K562 (cell line): ENCODE measurements around the gene TOM1L2. TPM values are rescaled to one million over a fixed set of nuclear protein-coding genes. Genes with fewer than 3 reads are reported as not detected.

Experiments used
- ATAC-seq: fragments of 200-7000 bp; cut with Tn5 transposase; 3 replicates; pipeline ENCODE4 v1.9.1; 2020; ENCODE audit warnings: moderate library complexity
- BruUV-seq: library from RNA; stranded (reverse); fragments of 400-500 nt; replicated peaks from 2 replicates; lab custom pipeline; 2021; lab: Mats Ljungman, UMichigan
- CTCF ChIA-PET: fragments of 300-600 bp; formaldehyde crosslinking; extraction: SDS; loops from one replicate; lab custom pipeline; 2021; ENCODE audit warnings: low intra/inter-chr PET ratio; lab: Yijun Ruan, JAX
- POLR2A ChIA-PET: fragments of 300-600, 350-650 bp; sonication (Branson Sonifier 250); formaldehyde crosslinking; extraction: SDS; loops from one replicate; lab custom pipeline; 2021; ENCODE audit warnings: antibody characterized with exemption, inconsistent platforms; lab: Yijun Ruan, JAX
- DNase-seq, 4 experiments: peaks; one replicate each; pipeline versions ENCODE4 v3.0.0 to v3.0.0-alpha.2; 2011 to 2018; ENCODE audit warnings: low spot score in 3 of 4, mixed read lengths in 3 of 4; ENCODE audit errors: extremely low read depth in 1 of 4
- FAIRE-seq: peaks from 2 replicates; lab custom pipeline; 2011; peaks lifted over from hg19 to GRCh38; lab: Jason Lieb, UNC
- H2AFZ ChIP-seq: 2 replicates; pipeline ENCODE4 v1.6.0; 2011; ENCODE audit warnings: low read depth, low read length, control low read depth, inconsistent platforms
- H3K27ac ChIP-seq: fragments of 200-600 bp; 3 replicates; pipeline ENCODE4 v1.8.0; 2011; ENCODE audit warnings: low read depth, mild to moderate bottlenecking, control low read depth, inconsistent platforms, low read length, moderate library complexity, mixed read lengths; ENCODE audit errors: extremely low read depth
- H3K27me3 ChIP-seq, 2 experiments: fragments of 300-600 bp in 1 of 2; 2 replicates in 1 of 2; 3 replicates in 1 of 2; pipeline versions ENCODE4 v1.6.0 to v1.8.0; 2011; ENCODE audit warnings: inconsistent platforms in 2 of 2, low read length in 2 of 2, mild to moderate bottlenecking in 1 of 2, mixed read lengths in 1 of 2, moderate library complexity in 1 of 2; ENCODE audit not compliant: control insufficient read depth in 2 of 2, insufficient read depth in 2 of 2
- H3K36me3 ChIP-seq: fragments of 300-600 bp; 3 replicates; pipeline ENCODE4 v1.8.0; 2011; ENCODE audit warnings: mild to moderate bottlenecking, low read length, inconsistent platforms; ENCODE audit not compliant: control insufficient read depth, insufficient read depth
- H3K4me1 ChIP-seq, 2 experiments: fragments of 200-600 bp in 1 of 2; replicated peaks in 1 of 2; 2 replicates in 1 of 2; 3 replicates in 1 of 2; pipeline versions ENCODE4 v1.5.1 to v1.8.0; 2011; ENCODE audit warnings: inconsistent platforms in 2 of 2, low read length in 2 of 2, mild to moderate bottlenecking in 1 of 2, mixed read lengths in 1 of 2, moderate library complexity in 1 of 2; ENCODE audit not compliant: control insufficient read depth in 2 of 2, insufficient read depth in 2 of 2
- H3K4me2 ChIP-seq: 2 replicates; pipeline ENCODE4 v1.6.1; 2011; ENCODE audit warnings: low read length, control low read depth, inconsistent platforms, mixed read lengths; ENCODE audit not compliant: insufficient read depth
- H3K4me3 ChIP-seq: fragments of 200-600 bp; sonication (generic), shearing (Covaris generic); 2 replicates; pipeline ENCODE4 v1.5.1; 2016; ENCODE audit warnings: control low read depth, inconsistent platforms
- H3K79me2 ChIP-seq: fragments of 200-600 bp; 3 replicates; pipeline ENCODE4 v1.8.0; 2011; ENCODE audit warnings: low read length, inconsistent platforms; ENCODE audit not compliant: control insufficient read depth, insufficient read depth
- H3K9ac ChIP-seq, 2 experiments: 2 replicates each; pipeline versions ENCODE4 v1.6.0 to v1.6.1; 2011; ENCODE audit warnings: low read depth in 2 of 2, low read length in 2 of 2, control low read depth in 1 of 2, inconsistent platforms in 1 of 2, mild to moderate bottlenecking in 1 of 2, mixed read lengths in 1 of 2; ENCODE audit not compliant: insufficient read depth in 1 of 2
- H3K9me1 ChIP-seq: one replicate; pipeline ENCODE4 v1.6.0; 2011; ENCODE audit warnings: inconsistent platforms, mild to moderate bottlenecking, low read length, moderate library complexity; ENCODE audit not compliant: control insufficient read depth, insufficient read depth
- H3K9me3 ChIP-seq: replicated peaks from 2 replicates; pipeline ENCODE4 v1.5.1; 2011; ENCODE audit warnings: low read depth, low read length, inconsistent platforms; ENCODE audit not compliant: control insufficient read depth, insufficient read depth
- H4K20me1 ChIP-seq: replicated peaks from 2 replicates; pipeline ENCODE4 v1.6.1; 2011; ENCODE audit warnings: low read length, inconsistent platforms, mixed read lengths; ENCODE audit not compliant: control insufficient read depth, insufficient read depth
- ARID2 ChIP-seq: fragments of 450-650 bp; IDR thresholded peaks from 2 replicates; pipeline ENCODE4 v1.6.1; 2017; ENCODE audit warnings: antibody characterized with exemption, mild to moderate bottlenecking
- ARNT ChIP-seq, 2 experiments: fragments of 450-650 bp; IDR thresholded peaks; 2 replicates each; pipeline ENCODE4 v1.6.1; 2016; ENCODE audit warnings: mild to moderate bottlenecking in 1 of 2
- BRF2 ChIP-seq: IDR thresholded peaks from 3 replicates; pipeline ENCODE4 v1.6.1; 2011; ENCODE audit warnings: borderline replicate concordance, mild to moderate bottlenecking; ENCODE audit not compliant: insufficient read length, insufficient read depth
- COPS2 ChIP-seq: fragments of 450-650 bp; conservative IDR thresholded peaks from 2 replicates; pipeline ENCODE4 v1.6.1; 2016; ENCODE audit warnings: mild to moderate bottlenecking, moderate library complexity
- ETV1 ChIP-seq: fragments of 450-650 bp; conservative IDR thresholded peaks from 2 replicates; pipeline ENCODE4 v1.6.1; 2016; ENCODE audit warnings: missing genetic modification characterization, control low read depth, low read depth, missing compliant biosample characterization
- FOXK2 ChIP-seq, 2 experiments: fragments of 450-650 bp; IDR thresholded peaks in 1 of 2; conservative IDR thresholded peaks in 1 of 2; 2 replicates each; pipeline ENCODE4 v1.6.1; 2016; ENCODE audit warnings: low read depth in 2 of 2, mild to moderate bottlenecking in 1 of 2
- KAT7 ChIP-seq: sonication (generic); formaldehyde crosslinking; IDR thresholded peaks from 2 replicates; pipeline ENCODE4 v1.8.0; 2022; ENCODE audit warnings: missing genetic modification reagents, mild to moderate bottlenecking, borderline replicate concordance
- NCOA6 ChIP-seq: fragments of 450-650 bp; IDR thresholded peaks from 2 replicates; pipeline ENCODE4 v1.6.1; 2017; ENCODE audit warnings: mild to moderate bottlenecking
- PHF21A ChIP-seq: fragments of 450-650 bp; IDR thresholded peaks from 2 replicates; pipeline ENCODE4 v1.6.1; 2017; ENCODE audit warnings: low read depth, borderline replicate concordance
- ZFP1 ChIP-seq: fragments of 450-650 bp; formaldehyde crosslinking; IDR thresholded peaks from 2 replicates; pipeline ENCODE4 v1.4.0; 2020; ENCODE audit warnings: mild to moderate bottlenecking, mixed read lengths
- ZNF717 ChIP-seq: fragments of 250-450 bp; sonication (Bioruptor Pico); IDR thresholded peaks from 2 replicates; pipeline ENCODE4 v1.5.0; 2021
- WGBS: fragments of 100-300 bp; shearing (Covaris generic); methylation state at CpG from one replicate; pipeline ENCODE4 v1.1.6; 2016; ENCODE audit warnings: low coverage, mixed read lengths; ENCODE audit not compliant: insufficient coverage; ENCODE audit errors: missing lambda C conversion rate; 5-methylcytosine and 5-hydroxymethylcytosine counted together
- in situ Hi-C: fragments of 300-500 bp; cut with MboI; formaldehyde crosslinking; loops from 4 replicates; pipeline ENCODE4 v1.15.0; 2018; ENCODE audit warnings: inconsistent platforms, mixed read lengths
- intact Hi-C: fragments of 100-400 bp; cut with micrococcal nuclease; formaldehyde crosslinking; loops from 2 replicates; pipeline ENCODE4 v1.14.2; 2022
- polyA plus RNA-seq, 8 experiments: library from polyadenylated mRNA; depleted of rRNA in 4 of 8; stranded (reverse) in 5 of 8; unstranded in 3 of 8; fragments of >200 nt; fragmentation: Nextera tagmentation in 2 of 8; fragmentation: Illumina TruSeq in 1 of 8; extraction: Ambion mirVana in 2 of 8; extraction: Trizol in 1 of 8; gene quantifications; 2 replicates each; pipeline versions ENCODE4 v1.2.1 to v1.2.3, GENCODE V29; 2011 to 2014; ENCODE audit warnings: inconsistent platforms in 1 of 8, missing spikeins in 1 of 8
- total RNA-seq, 7 experiments: library from RNA; depleted of rRNA in 6 of 7; stranded (reverse); fragments of >200 nt in 6 of 7; fragmentation: Illumina TruSeq in 2 of 7; extraction: Trizol in 2 of 7; gene quantifications; 2 replicates each; pipeline versions ENCODE4 v1.2.1 to v1.2.3, GENCODE V29; 2011 to 2021; ENCODE audit warnings: low replicate concordance in 1 of 7
- TF ChIP-seq, protein P1 (sequence below): fragments of 250-450 bp; sonication (Bioruptor Pico); IDR thresholded peaks from 2 replicates; pipeline ENCODE4 v1.6.1; 2021; ENCODE audit warnings: mild to moderate bottlenecking
- TF ChIP-seq, protein P2 (sequence below): sonication (generic); formaldehyde crosslinking; IDR thresholded peaks from 2 replicates; pipeline ENCODE4 v1.8.0; 2023; ENCODE audit warnings: mild to moderate bottlenecking, missing genetic modification reagents
- TF ChIP-seq, protein P3 (sequence below), 2 experiments: fragments of 450-650 bp in 1 of 2; IDR thresholded peaks; 2 replicates each; pipeline ENCODE4 v1.6.1; 2011 to 2017; ENCODE audit warnings: low read depth in 2 of 2, antibody characterized with exemption in 1 of 2, borderline replicate concordance in 1 of 2, low read length in 1 of 2, mild to moderate bottlenecking in 1 of 2, mixed read lengths in 1 of 2; ENCODE audit not compliant: control insufficient read depth in 1 of 2

The TOM1L2 gene
- total and polyA plus RNA-seq, 9 of the 15 experiments (the other 6 are each of a cell fraction or from before 2014, with no cell fraction given), result 0.07 to 6.0 (median 2.5) TPM

GRCh38 chr17:17899486-17899885 lies 72.7 kb downstream of the TOM1L2 start:
- no TSS peak for BruUV-seq

More at GRCh38 chr17:17899486-17899885, 72.7 kb downstream of the TOM1L2 start:
- CTCF ChIA-PET, result no interaction called here
- 44% methylated on average over 3 of the region's 3 CpGs for WGBS
- no peak for ATAC-seq
- H2AFZ ChIP-seq, result no peak overlapping the region
- TF ChIP-seq COPS2 (no peak), ARNT (IDR thresholded peaks at IDR 0.05) (no peak), BRF2 (no peak), PHF21A (no peak), ARID2 (no peak), ZFP1 (CRISPR knock-in tag) (no peak), ETV1 (tag) (no peak), FOXK2 (conservative IDR thresholded peaks at IDR 0.05 in 1 of 2, IDR thresholded peaks at IDR 0.05 in 1 of 2; ENCODE audit: low read depth in 2 of 2) (no peak), KAT7 (no peak), ZNF717 (CRISPR knock-in tag) (no peak), NCOA6 (no peak)
- TF ChIP-seq, protein P1, sequence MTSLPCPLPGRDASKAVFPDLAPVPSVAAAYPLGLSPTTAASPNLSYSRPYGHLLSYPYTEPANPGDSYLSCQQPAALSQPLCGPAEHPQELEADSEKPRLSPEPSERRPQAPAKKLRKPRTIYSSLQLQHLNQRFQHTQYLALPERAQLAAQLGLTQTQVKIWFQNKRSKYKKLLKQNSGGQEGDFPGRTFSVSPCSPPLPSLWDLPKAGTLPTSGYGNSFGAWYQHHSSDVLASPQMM, result no peak
- TF ChIP-seq, protein P2, sequence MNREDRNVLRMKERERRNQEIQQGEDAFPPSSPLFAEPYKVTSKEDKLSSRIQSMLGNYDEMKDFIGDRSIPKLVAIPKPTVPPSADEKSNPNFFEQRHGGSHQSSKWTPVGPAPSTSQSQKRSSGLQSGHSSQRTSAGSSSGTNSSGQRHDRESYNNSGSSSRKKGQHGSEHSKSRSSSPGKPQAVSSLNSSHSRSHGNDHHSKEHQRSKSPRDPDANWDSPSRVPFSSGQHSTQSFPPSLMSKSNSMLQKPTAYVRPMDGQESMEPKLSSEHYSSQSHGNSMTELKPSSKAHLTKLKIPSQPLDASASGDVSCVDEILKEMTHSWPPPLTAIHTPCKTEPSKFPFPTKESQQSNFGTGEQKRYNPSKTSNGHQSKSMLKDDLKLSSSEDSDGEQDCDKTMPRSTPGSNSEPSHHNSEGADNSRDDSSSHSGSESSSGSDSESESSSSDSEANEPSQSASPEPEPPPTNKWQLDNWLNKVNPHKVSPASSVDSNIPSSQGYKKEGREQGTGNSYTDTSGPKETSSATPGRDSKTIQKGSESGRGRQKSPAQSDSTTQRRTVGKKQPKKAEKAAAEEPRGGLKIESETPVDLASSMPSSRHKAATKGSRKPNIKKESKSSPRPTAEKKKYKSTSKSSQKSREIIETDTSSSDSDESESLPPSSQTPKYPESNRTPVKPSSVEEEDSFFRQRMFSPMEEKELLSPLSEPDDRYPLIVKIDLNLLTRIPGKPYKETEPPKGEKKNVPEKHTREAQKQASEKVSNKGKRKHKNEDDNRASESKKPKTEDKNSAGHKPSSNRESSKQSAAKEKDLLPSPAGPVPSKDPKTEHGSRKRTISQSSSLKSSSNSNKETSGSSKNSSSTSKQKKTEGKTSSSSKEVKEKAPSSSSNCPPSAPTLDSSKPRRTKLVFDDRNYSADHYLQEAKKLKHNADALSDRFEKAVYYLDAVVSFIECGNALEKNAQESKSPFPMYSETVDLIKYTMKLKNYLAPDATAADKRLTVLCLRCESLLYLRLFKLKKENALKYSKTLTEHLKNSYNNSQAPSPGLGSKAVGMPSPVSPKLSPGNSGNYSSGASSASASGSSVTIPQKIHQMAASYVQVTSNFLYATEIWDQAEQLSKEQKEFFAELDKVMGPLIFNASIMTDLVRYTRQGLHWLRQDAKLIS (CRISPR knock-in tag), result no peak
- TF ChIP-seq, protein P3, sequence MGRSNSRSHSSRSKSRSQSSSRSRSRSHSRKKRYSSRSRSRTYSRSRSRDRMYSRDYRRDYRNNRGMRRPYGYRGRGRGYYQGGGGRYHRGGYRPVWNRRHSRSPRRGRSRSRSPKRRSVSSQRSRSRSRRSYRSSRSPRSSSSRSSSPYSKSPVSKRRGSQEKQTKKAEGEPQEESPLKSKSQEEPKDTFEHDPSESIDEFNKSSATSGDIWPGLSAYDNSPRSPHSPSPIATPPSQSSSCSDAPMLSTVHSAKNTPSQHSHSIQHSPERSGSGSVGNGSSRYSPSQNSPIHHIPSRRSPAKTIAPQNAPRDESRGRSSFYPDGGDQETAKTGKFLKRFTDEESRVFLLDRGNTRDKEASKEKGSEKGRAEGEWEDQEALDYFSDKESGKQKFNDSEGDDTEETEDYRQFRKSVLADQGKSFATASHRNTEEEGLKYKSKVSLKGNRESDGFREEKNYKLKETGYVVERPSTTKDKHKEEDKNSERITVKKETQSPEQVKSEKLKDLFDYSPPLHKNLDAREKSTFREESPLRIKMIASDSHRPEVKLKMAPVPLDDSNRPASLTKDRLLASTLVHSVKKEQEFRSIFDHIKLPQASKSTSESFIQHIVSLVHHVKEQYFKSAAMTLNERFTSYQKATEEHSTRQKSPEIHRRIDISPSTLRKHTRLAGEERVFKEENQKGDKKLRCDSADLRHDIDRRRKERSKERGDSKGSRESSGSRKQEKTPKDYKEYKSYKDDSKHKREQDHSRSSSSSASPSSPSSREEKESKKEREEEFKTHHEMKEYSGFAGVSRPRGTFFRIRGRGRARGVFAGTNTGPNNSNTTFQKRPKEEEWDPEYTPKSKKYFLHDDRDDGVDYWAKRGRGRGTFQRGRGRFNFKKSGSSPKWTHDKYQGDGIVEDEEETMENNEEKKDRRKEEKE (IDR thresholded peaks at IDR 0.05; ENCODE audit: borderline replicate concordance in 1 of 2, control insufficient read depth in 1 of 2, low read depth in 2 of 2, low read length in 1 of 2), result no peak
- TF ChIP-seq, all 486 proteins: peak for 0
- Histone ChIP-seq H3K9me3 (no peaks in the 10 kb centered on the region), H3K36me3 (no peaks in the 10 kb centered on the region), H3K79me2 (no peaks in the 10 kb centered on the region), H3K9me1 (no peaks in the 10 kb centered on the region), H3K27ac (no peak overlapping the region), H4K20me1 (no peaks in the 10 kb centered on the region), H3K4me1 (no peaks in the 10 kb centered on the region; a peak in 2 of 5 replicates), H3K27me3 (no peaks in the 10 kb centered on the region), H3K4me3 (no peak overlapping the region), H3K4me2 (no peak overlapping the region), H3K9ac (no peak overlapping the region)
- DNase-seq (no peak), FAIRE-seq (no peak)
- in situ Hi-C loops, result no loop called here
- intact Hi-C loops, result no loop called here
- POLR2A ChIA-PET, result interaction anchor here (0.6 kb wide), 1 partner anchor 194 kb away, joined by 3 read pairs; no protein-coding TSS in a partner anchor
